ENCODE data around the gene CCDC34.
"Not testable (repeated sequence)": the region's sequence is repeated elsewhere in the genome, so short reads cannot be mapped to it uniquely, and the experiment has no call there.

Gene CCDC34

GRCh38 chr11:27363576-27364117 is 632 bp upstream of the CCDC34 start:
- in situ Hi-C loops (cut with MboI; ENCODE audit: low sequenced_read_pairs) = no loop called here

GRCh38 chr11:27361649-27362431 is 1.2 kb downstream of the CCDC34 start:
- in situ Hi-C loops (cut with MboI; ENCODE audit: low sequenced_read_pairs) = no loop called here

- in situ Hi-C loops (cut with MboI; ENCODE audit: low sequenced_read_pairs) = no loop called here
Measured at GRCh38 chr11:27358296-27358695, 4.7 kb downstream of the CCDC34 start.

- in situ Hi-C loops (cut with MboI; ENCODE audit: low sequenced_read_pairs) = no loop called here
Measured at GRCh38 chr11:27357250-27357649, 5.8 kb downstream of the CCDC34 start.

- in situ Hi-C loops (cut with MboI; ENCODE audit: low sequenced_read_pairs) = no loop called here
Measured at GRCh38 chr11:27356624-27357222, 6.3 kb downstream of the CCDC34 start.

DNA sequence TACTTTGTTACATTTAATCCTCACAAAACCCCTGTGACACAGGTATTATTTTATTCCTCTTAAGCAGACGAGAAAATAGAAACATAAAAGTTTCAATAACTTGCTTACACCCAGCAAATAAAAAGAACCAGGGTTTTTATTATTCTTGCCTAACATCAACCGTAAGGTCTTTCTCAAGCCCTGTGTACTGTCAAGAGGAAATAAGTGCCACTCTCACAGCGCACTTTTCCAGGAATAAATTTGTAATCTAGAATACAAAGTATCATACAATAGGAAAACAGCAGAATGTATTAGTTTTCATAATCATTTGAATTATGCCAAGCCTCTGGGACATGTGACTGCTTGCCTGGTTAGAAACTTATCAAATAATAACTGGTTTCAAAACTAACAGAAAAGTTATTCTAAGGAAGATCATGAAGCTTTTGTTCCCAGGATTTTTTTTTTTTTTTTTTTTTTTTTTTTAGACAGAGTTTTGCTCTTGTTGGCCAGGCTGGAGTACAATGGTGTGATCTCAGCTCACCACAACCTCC is 7.4 kb downstream of the CCDC34 start:
- in situ Hi-C loops (cut with MboI; ENCODE audit: low sequenced_read_pairs) = no loop called here

DNA sequence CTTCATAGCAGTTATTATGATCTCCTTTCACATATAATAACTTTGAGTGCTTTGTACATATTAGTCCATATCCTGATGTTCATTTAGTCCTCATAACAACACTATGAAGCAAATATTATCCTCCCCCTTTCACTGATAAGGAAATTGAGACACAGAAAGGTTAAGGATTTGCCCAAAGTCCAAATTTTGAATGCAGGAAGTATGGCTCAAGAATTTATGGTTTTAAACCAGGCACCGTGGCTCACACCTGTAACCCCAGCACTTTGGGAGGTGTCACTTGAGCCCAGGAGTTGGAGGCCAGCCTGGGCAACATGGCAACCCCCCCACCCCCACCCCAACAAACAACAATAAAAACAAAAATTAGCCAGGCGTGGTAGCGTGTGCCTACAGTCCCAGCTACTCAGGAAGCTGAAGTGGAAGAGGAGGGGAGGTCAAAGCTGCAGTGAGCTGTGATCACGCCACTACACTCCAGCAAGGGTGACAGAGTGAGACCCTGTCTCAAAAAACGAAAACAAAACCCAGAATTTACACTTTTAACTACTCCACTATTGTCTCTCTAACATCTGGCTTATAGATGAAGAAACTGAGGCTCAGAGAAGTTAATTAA is 8.6 kb downstream of the CCDC34 start:
- in situ Hi-C loops (cut with MboI; ENCODE audit: low sequenced_read_pairs) = no loop called here

DNA sequence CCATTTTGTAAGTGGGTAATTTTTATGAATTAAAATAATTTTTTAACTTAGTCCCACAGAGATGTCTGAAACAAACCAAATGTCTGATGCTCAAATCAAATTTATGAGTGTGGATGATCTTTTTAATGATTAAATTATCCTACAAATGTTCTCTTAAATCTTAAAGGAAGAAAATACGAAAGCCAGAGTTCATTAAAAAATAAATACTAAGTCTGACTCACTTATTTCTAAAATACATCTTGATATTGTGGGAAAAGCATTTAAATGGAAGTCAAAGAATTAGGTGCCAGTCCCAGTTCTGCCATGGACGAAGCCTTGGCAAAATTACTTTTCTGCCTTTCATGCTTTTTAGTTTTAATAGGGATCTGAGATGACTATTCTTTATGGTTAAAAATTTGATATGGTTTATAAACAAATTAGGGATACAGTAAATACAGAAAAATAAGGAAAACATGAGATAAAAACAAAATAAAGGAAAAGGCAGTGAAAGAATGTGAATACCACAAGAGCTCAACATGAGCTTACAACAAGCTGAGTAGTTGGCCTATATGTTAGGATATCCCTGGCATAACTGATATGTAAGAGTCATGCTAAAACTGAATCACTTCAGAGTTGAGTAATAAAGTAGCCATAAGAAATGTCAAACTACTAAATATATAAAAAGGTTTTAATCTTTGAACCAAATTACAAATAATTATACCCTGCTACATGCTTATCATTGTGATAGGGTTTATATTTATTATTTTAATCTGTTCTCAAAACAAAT is 9.2 kb downstream of the CCDC34 start:
- in situ Hi-C loops (cut with MboI; ENCODE audit: low sequenced_read_pairs) = no loop called here

DNA sequence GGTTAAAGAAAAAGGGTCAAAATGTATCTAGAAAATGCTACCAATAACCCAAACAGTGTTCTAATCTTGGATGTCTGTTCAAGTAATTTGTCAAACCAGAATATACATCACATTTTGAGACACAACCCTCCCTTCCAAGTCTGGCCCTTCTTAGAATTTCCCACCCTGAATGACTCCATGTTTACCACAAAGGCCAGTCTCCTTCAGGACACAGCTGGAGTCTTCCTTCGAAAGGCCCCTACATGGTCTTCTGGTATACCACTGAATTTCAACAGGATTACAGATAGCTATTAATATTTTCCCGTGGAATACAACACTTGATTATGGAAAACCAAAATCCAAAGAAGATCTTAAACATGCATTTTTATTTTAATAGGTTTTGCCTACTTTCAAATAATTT is 10.2 kb downstream of the CCDC34 start:
- in situ Hi-C loops (cut with MboI; ENCODE audit: low sequenced_read_pairs) = no loop called here

DNA sequence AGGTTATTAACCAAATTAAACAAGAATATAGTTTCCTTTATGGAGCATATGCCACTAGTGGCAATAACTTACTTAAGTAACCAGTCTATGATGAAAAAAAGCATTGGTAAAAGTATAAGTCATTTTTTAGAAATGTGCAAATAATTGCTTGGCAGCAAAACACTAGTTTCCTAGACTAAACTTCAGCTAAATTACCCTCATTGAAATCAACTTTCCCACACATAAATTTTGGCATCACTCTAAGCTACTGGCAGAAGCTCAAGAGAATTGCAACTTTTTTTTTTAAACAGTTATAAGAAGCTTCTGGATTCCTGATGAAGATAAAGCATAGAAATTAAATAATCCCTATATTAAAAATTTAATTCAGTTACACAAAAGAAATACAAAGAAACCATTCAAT is 12.5 kb downstream of the CCDC34 start:
- in situ Hi-C loops (cut with MboI; ENCODE audit: low sequenced_read_pairs) = no loop called here

DNA sequence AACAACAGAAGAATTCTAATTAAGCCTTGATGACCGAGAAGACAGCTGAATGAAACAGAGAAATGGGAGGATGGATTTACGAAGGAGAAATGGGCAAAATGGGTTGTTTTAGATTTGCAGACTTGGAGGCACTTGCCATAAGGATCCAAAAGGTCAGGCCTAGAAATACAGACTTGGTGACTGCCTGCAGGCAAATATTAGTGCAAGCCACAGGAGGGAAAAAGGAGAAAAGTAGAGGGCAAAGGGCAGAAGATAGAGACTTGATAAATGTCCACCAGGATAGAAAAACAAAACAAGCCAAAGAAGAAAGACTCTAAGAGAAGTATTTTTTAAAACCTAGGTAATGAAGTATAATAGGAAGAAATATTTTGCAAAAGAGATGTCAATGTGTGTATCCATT is 13.1 kb downstream of the CCDC34 start:
- in situ Hi-C loops (cut with MboI; ENCODE audit: low sequenced_read_pairs) = no loop called here

- in situ Hi-C loops (cut with MboI; ENCODE audit: low sequenced_read_pairs) = no loop called here
Measured at GRCh38 chr11:27348340-27348873, 14.6 kb downstream of the CCDC34 start.

DNA sequence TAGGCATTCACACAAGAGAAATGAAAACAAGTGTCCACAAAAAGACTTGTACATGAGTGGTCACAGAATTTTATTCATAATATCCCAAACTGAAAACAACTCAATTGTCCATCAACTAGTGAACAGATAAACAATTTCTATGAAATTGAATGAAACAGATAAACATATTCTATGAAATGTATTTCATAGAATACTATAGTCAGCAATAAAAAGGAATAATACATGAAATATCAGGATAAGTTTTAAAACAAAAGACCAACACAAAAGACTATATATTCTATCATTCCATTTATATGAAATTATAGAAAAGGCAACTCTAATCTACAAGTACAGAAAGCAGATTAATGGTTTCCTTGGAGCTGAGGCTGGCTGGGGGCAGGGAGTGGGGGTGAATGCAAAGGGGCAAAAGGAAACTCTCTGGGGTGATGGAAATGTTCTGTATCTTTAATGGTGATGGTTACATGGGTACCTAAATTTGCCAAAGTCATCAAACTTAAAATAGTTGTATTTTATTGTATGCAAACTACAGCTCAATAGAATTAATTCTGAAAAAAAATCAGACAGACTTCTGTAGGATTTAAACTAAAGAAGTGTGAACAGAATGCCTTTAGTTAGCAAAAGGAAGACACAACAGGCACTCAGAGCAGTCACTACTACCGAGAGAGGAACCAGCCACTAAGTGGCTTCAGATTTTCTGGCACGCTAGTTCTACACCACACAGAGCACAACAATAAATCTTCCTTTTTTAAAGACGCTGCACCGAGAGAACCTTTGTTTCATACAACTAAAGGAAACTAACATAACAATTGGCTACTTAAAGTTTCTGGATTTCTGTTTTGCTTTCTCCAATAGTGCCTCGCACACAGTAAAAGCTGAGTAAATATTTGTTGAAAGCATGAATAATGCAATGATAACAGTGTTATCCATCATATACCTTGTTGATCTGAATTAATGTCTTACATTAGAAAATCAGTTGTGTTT is 15.4 kb downstream of the CCDC34 start:
- in situ Hi-C loops (cut with MboI; ENCODE audit: low sequenced_read_pairs) = no loop called here

DNA sequence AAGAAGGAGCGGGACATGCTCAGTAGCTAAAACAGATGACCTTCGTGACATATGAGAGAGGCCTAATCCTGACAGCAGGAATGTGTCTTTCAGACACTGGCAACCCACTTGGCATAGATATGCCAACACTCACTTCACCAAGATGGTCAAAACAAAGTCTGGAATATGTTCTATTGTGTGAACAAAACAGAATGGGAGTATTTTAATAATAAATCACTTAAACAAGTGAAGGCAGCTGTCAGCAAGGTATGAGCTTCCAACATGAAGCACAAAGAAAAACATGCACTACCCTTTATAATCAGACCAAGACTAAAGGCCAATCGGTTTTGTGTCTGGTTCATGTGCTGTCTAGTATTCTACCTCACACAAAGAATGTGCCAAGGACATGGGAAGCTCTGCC is 23.1 kb downstream of the CCDC34 start:
- in situ Hi-C loops (cut with MboI; ENCODE audit: low sequenced_read_pairs) = no loop called here

DNA sequence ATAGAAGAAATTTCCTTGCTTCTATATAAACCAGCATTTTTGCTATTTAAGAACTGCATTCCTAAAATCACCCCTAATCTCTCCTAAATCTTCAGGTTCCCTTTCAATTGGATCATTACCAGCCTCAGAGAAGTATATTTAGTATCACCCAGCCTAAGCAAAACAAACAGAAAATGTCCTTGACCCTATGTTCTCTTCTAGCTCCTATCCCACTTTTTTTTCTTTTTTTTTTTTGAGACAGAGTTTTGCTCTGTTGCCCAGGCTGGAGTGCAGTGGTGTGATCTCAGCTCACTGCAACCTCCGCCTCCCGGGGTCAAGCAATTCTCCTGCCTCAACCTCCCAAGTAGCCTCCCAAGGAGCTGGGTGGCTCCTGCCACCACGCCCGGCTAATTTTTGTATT is 28.3 kb downstream of the CCDC34 start:
- in situ Hi-C loops (cut with MboI; ENCODE audit: low sequenced_read_pairs) = not testable (repeated sequence)

GRCh38 chr11:27331981-27332380 is 31.0 kb downstream of the CCDC34 start:
- in situ Hi-C loops (cut with MboI; ENCODE audit: low sequenced_read_pairs) = no loop called here

DNA sequence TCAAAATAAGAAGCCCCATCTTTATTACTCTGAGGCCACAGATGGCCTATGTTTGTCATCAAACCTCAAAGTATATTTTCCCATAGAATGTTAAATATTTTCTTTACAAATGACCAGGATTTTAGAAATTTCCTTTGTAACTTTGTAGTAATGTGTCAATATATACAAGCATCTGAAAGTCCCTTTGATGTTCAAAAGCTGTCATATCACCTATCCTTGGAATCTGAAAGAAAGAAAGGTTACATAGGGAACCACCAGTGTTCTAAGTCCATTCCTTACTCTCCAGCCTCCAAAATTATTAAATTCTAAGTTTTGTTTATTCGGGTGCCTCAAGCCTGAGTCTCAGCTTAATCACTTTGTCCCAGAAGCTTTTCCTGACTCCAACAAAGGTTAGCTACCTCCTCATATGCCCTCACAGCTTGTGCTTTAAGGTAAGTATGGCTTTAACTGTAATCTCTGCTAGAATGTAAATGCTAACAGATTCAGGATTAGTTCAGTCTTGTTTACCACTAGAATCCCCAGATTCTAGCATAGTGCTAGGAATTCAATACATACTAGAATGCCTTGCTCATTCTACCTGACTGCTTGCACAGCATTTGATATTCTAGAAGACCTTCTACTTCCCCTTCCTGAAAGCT is 32.3 kb downstream of the CCDC34 start:
- in situ Hi-C loops (cut with MboI; ENCODE audit: low sequenced_read_pairs) = no loop called here

DNA sequence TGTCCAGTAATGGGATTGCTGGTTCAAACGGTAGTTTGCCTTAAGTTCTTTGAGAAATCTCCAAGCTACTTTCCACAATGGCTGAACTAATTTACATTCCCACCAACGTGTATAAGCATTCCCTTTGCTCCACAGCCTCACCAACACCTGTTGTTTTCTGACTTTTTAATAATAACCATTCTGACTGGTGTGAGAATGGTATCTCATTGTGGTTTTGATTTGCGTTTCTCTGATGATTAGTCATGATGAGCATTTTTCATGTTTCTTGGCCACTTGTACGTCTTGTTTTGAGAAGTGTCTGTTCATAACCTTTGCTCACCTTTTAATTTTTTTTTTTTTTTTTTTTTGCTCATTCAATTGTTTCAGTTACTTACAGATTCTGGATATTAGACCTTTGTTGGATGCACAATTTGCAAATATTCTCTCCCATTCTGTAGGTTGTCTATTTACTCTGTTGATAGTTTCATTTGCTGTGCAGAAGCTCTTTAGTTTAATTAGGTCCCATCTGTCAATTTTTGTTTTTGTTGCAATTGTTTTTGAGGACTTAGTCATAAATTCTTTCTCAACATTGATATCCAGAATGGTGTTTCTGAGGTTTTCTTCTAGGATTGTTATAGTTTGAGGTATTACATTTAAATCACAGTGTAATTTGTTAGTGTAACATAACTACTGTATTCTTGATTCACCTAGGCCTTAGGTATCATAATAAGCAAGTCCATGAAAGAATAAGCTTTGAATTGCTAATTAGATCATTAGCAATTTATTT is 33.0 kb downstream of the CCDC34 start:
- in situ Hi-C loops (cut with MboI; ENCODE audit: low sequenced_read_pairs) = no loop called here
